Measurements from ENCODE around the gene SLC15A3.

Gene SLC15A3

GRCh38 chr11:60938500-60938899, 13.5 kb downstream of the SLC15A3 start:
- TF ChIP-seq EGR2 (tag by site-specific recombination; IDR thresholded peaks at IDR 0.05; ENCODE audit: low read depth) (peak; percentile 69), ZNF121 (tag by site-specific recombination; IDR thresholded peaks at IDR 0.05) (no peak), ZFHX2 (tag by site-specific recombination; conservative IDR thresholded peaks at IDR 0.05) (peak; percentile 62; the same call in 1 of the 2 replicates)
- peaks cover 0 to 25% of the 10 kb centered on the region in 2 experiments; a peak in 1 of 3 replicates for H3K36me3 ChIP-seq (ENCODE audit: control insufficient read depth in 2 of 2, insufficient read depth in 1 of 2, low read length in 2 of 2)
- H3K9me3 ChIP-seq (ENCODE audit: control insufficient read depth, insufficient read depth, low read depth, low read length), result no peaks in the 10 kb centered on the region
- ChIA-PET CTCF (no interaction called here), POLR2A (interaction anchor here (0.6 to 1.0 kb wide), 2 partner anchors 15 to 379 kb away, joined by 3 read pairs; no protein-coding TSS in a partner anchor)
- no peak overlapping the region for H3K27ac ChIP-seq (ENCODE audit: extremely low read depth, low read depth, low read length)
- H3K4me1 ChIP-seq (ENCODE audit: control insufficient read depth, insufficient read depth, low read length), result no peaks in the 10 kb centered on the region
- H3K4me3 ChIP-seq (ENCODE audit: low read depth, low read length), result no peak overlapping the region

GRCh38 chr11:60937811-60938210, 14.2 kb downstream of the SLC15A3 start:
- Histone ChIP-seq H3K9me3 (ENCODE audit: control insufficient read depth, insufficient read depth, low read depth, low read length) (no peaks in the 10 kb centered on the region), H3K27ac (ENCODE audit: extremely low read depth, low read depth, low read length) (no peak overlapping the region), H3K4me1 (ENCODE audit: control insufficient read depth, insufficient read depth, low read length) (no peaks in the 10 kb centered on the region), H3K4me3 (ENCODE audit: low read depth, low read length) (no peak overlapping the region), H3K36me3 (ENCODE audit: control insufficient read depth in 2 of 2, insufficient read depth in 1 of 2, low read length in 2 of 2) (peaks cover 0 to 29% of the 10 kb centered on the region in 2 experiments; a peak in 1 of 3 replicates)
- ChIA-PET POLR2A (no interaction called here), CTCF (no interaction called here)
- TF ChIP-seq MEIS1 (CRISPR knock-in tag; IDR thresholded peaks at IDR 0.05; ENCODE audit: borderline replicate concordance) (no peak), ZFP41 (tag by site-specific recombination; IDR thresholded peaks at IDR 0.05; ENCODE audit: borderline replicate concordance) (no peak), KLF1 (tag by site-specific recombination; IDR thresholded peaks at IDR 0.05) (no peak), ZNF792 (tag by site-specific recombination; IDR thresholded peaks at IDR 0.05) (no peak), GLIS1 (tag by site-specific recombination; IDR thresholded peaks at IDR 0.05) (no peak), SCRT1 (tag by site-specific recombination; IDR thresholded peaks at IDR 0.05; ENCODE audit: borderline replicate concordance) (no peak), ZNF600 (tag by site-specific recombination; IDR thresholded peaks at IDR 0.05) (no peak), ZNF791 (tag by site-specific recombination; IDR thresholded peaks at IDR 0.05) (no peak), ZNF366 (tag by site-specific recombination; conservative IDR thresholded peaks at IDR 0.05) (no peak)
- TF ChIP-seq, protein P1, sequence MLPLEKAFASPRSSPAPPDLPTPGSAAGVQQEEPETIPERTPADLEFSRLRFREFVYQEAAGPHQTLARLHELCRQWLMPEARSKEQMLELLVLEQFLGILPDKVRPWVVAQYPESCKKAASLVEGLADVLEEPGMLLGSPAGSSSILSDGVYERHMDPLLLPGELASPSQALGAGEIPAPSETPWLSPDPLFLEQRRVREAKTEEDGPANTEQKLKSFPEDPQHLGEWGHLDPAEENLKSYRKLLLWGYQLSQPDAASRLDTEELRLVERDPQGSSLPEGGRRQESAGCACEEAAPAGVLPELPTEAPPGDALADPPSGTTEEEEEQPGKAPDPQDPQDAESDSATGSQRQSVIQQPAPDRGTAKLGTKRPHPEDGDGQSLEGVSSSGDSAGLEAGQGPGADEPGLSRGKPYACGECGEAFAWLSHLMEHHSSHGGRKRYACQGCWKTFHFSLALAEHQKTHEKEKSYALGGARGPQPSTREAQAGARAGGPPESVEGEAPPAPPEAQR (tag by site-specific recombination; IDR thresholded peaks at IDR 0.05), result no peak
- TF ChIP-seq, protein P2, sequence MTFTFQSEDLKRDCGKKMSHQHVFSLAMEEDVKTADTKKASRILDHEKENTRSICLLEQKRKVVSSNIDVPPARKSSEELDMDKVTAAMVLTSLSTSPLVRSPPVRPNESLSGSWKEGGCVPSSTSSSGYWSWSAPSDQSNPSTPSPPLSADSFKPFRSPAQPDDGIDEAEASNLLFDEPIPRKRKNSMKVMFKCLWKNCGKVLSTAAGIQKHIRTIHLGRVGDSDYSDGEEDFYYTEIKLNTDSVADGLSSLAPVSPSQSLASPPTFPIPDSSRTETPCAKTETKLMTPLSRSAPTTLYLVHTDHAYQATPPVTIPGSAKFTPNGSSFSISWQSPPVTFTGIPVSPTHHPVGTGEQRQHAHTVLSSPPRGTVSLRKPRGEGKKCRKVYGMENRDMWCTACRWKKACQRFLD (tag by site-specific recombination; IDR thresholded peaks at IDR 0.05), result no peak

DNA sequence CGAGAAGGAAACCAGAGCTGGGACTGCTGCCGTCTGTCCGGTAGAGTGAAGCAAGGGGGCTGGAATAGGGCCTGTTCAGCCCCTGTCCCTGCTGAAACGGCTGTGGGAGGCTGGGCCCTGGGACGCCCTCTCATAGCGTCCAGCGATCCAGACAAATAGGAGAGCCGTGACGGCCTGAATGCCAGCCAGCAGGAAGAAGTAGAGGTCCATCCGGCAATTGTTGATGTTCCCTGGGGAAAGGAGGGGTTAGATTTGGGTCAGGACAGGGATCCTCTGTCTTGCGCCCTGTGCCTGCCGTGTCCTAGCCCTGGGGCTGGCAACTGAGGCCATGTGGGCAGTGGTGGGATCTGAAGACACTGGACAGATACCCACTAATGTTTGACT, 14.8 kb downstream of the SLC15A3 start:
- Histone ChIP-seq H3K4me3 (ENCODE audit: low read depth, low read length) (no peak overlapping the region), H3K36me3 (ENCODE audit: control insufficient read depth in 2 of 2, insufficient read depth in 1 of 2, low read length in 2 of 2) (peaks cover 0 to 33% of the 10 kb centered on the region in 2 experiments; a peak in 1 of 3 replicates), H3K27ac (ENCODE audit: extremely low read depth, low read depth, low read length) (no peak overlapping the region), H3K9me3 (ENCODE audit: control insufficient read depth, insufficient read depth, low read depth, low read length) (no peaks in the 10 kb centered on the region), H3K4me1 (ENCODE audit: control insufficient read depth, insufficient read depth, low read length) (no peaks in the 10 kb centered on the region)
- CTCF ChIA-PET, result no interaction called here
- POLR2A ChIA-PET, result interaction anchor here (1.1 kb wide), 1 partner anchor 23 kb away, joined by 3 read pairs; the partner anchor contains the start of gene TMEM109
- no peak for TF ChIP-seq ZNF830 (tag by site-specific recombination; IDR thresholded peaks at IDR 0.05; ENCODE audit: low read depth)
- TF ChIP-seq ZNF223 (tag by site-specific recombination; IDR thresholded peaks at IDR 0.05), result no peak
- no peak for TF ChIP-seq KLF7 (tag by site-specific recombination; IDR thresholded peaks at IDR 0.05; ENCODE audit: borderline replicate concordance)
- no peak for TF ChIP-seq ZNF121 (tag by site-specific recombination; IDR thresholded peaks at IDR 0.05)
- TF ChIP-seq ZNF174 (tag by site-specific recombination; IDR thresholded peaks at IDR 0.05), result no peak
- TF ChIP-seq ZNF155 (tag by site-specific recombination; IDR thresholded peaks at IDR 0.05), result no peak
- TF ChIP-seq ZBTB11 (tag by site-specific recombination; conservative IDR thresholded peaks at IDR 0.05; ENCODE audit: low read depth), result no peak
- TF ChIP-seq, protein P3, sequence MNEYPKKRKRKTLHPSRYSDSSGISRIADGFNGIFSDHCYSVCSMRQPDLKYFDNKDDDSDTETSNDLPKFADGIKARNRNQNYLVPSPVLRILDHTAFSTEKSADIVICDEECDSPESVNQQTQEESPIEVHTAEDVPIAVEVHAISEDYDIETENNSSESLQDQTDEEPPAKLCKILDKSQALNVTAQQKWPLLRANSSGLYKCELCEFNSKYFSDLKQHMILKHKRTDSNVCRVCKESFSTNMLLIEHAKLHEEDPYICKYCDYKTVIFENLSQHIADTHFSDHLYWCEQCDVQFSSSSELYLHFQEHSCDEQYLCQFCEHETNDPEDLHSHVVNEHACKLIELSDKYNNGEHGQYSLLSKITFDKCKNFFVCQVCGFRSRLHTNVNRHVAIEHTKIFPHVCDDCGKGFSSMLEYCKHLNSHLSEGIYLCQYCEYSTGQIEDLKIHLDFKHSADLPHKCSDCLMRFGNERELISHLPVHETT (tag by site-specific recombination; IDR thresholded peaks at IDR 0.05), result no peak
- TF ChIP-seq ZNF354C (tag by site-specific recombination; IDR thresholded peaks at IDR 0.05; ENCODE audit: borderline replicate concordance, low read depth), result no peak
- TF ChIP-seq ZNF280C (tag by site-specific recombination; IDR thresholded peaks at IDR 0.05), result no peak

Data from HEK293 (cell line).